GM03348 (cell line): ENCODE data around the gene VPS36.
A peak's percentile ranks its signal among the peaks of the same experiment; 100 is the strongest.
"Not testable (repeated sequence)": the region's sequence is repeated elsewhere in the genome, so short reads cannot be mapped to it uniquely, and the experiment has no call there.

Source experiments
- DNase-seq: peaks from one replicate; pipeline ENCODE4 v3.0.0; 2012; ENCODE audit warnings: low spot score

Gene VPS36

DNA sequence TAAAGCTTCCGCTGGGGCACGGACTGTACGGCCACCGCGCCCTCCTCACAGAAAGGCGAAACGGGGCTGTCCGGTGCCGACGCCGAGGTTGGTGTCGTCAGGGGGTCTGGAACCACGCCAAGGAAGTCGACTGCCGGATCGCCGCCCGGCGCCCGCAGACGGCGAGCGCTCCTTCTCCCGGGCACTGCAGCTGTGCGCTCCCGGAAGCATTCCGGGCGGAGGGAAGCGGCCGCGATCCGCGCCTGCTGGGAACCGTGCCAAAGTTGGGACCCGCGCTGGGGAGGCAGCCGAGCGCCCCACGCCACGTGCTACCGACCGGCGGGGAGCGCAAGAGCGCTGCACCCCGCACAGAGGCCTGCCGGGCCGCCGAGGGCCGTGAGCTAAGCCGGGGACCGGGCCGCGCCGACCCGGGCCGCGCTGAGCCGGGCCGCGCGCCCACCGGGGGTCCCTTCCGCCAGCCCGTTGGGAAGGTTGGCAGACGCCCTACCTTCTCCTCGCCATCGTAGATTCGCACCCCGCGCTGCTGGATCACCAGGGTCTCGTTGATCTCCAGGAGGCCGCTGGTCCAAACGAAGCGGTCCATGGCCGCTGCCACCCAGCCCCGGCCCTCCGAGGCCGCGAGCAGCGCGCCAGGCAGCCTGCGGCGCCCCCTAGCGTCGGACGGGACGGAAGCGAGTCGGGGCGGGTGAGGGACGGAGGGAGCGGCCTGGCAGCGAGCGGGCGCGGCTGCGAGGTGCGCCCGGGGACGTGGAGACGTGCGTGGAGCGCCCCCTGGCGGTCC is at the start of gene VPS36:
Gene VPS36 (minus strand): TSS at position 623 of the 781 bp plus-strand sequence. CDS start 40 bp downstream, at position 583.
- DNase-seq, result peak; percentile 96

DNA sequence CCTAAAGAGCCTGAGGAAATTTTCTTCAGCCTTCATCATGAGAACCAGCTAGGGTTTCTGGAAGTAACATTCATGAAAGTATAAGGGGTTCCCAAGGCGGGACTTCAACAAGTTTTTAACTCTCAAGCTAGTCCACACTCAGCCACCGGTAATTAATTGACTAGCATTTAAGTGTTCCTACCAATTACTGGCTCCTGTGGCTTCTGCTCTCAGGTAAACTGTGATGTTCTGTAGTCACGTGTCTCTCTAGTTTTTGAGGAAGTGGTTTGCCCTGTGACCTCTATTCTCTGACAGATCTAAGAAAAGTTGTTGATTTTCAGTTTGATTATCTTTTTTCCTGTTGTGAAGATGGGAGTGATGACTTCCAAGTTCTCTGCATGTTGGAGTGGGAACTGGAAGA is 47.5 kb upstream of the VPS36 start:
- DNase-seq, result not testable (repeated sequence)

- not testable (repeated sequence) for DNase-seq
Measured at GRCh38 chr13:52494241-52494640, 43.8 kb upstream of the VPS36 start.

DNA sequence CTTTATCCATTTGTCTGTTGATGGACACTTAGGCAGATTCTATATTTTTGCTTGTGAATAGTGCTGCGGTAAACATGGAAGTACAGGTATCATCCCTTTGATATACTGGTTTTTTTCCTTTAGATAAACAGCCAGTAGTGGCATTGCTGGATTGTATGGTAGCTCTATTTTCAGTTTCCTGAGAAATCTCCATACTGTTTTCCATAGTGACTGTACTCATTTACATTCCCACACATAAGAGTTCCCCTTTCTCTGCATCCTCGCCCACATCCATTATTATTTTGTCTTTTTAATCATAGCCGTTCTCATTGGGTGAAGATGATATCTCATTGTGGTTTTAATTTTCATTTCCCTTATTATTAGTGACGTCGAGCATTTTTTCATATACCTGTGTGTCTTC is 40.6 kb upstream of the VPS36 start:
- DNase-seq, result not testable (repeated sequence)

GRCh38 chr13:52488763-52489162 is 38.3 kb upstream of the VPS36 start:
- not testable (repeated sequence) for DNase-seq

DNA sequence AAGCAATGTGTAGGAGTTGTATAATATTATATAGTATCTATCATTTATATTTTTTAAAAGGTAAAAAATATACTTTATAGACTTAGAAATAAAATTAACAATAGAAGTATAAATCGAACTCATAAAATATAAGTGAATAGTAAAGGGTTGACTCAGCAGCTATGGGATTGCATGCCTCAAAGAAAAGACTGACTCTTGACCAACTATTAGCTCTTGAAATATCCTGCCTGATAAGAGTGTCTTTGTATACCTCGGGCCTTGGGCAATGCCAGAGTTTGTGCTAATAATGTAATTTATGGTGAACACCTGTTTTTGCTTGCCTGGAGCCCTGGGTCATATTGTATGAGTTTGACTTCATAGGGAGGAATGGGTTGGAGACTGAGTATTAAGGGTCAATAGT is 36.6 kb upstream of the VPS36 start:
- DNase-seq, result not testable (repeated sequence)

DNA sequence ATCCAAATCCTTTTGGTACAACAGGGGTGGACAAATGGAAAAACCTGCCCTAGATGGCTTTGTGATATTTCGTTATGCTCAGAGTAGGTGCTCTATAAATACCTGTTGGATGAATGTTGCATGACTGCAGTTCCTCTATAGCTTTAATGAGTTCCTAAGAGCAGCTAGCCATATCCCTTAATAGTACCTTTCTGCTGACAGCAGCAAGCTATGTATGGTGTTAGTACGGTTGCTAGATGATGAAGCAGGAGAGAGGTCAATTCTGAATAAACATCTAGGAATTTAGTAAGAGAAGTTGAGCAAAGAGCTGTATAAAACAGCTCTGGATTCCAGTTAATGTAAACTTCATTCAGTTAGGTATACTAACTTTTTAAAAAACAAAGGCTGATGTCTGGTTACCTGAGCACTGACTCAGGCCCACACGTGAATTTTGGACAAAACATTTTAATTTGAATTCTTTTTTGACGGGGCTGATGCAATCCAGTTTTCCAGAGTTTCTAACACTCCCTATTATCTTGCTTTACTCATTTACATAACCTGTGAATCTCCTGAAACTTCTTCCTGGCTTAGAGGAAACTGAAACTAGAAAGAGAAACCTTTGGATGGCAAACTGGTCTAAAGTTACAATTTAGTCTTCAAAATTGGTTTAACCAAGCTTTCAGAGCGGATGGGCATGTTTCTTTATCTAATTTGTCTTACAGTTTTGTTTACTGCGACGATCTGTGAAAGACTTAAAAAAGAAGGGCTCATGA is 30.4 kb upstream of the VPS36 start:
- not testable (repeated sequence) for DNase-seq

DNA sequence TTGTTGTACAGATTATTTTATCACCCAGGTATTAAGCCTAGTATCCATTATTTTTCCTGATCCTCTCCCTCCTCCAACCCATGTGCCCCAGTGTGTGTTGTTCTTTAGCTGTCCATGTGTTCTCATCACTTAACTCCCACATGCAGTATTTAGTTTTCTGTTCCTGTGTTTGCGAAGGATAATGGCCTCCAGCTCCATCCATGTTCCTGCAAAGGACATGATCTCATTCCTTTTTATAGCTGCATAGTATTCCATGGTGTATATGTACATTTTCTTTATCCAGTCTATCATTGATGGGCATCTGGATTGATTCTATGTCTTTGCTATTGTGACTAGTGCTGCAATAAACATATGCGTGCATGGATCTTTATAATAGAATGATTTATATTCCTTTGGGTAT is 18.1 kb upstream of the VPS36 start:
- DNase-seq, result not testable (repeated sequence)

- no peak for DNase-seq
Measured at GRCh38 chr13:52463526-52463925, 13.1 kb upstream of the VPS36 start.

- no peak for DNase-seq
Measured at GRCh38 chr13:52461265-52461664, 10.8 kb upstream of the VPS36 start.

- DNase-seq, result peak; percentile 20
Measured at GRCh38 chr13:52459668-52460067, 9.2 kb upstream of the VPS36 start.

GRCh38 chr13:52455677-52456041 is 5.2 kb upstream of the VPS36 start:
- peak; percentile 88 for DNase-seq

GRCh38 chr13:52454820-52455676 is 4.6 kb upstream of the VPS36 start, which contains the start of gene CKAP2:
Gene CKAP2 (plus strand): TSS chr13:52455478. CDS start chr13:52455557, 79 bp downstream.
- peak; percentile 96 for DNase-seq

GRCh38 chr13:52454459-52454819 is 4.0 kb upstream of the VPS36 start:
- no peak for DNase-seq

DNA sequence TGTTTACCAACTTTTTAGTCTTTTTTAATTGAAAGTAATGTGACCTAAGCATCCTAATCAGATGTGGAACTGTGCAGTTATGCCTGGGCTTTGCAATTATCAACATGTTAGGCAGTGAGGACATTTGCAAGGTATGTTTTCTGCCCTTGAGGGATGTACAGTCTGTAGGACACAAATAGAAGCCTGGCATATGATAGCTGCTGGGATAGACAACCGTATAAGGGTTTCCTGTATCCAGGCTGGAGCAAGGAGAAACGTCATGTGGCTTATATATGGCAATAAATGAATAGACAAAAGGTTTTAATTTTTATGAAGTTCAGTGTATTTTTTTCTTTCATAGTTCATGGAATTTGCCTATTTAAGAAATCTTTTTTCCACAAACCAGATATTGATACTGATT is 2.0 kb upstream of the VPS36 start:
- DNase-seq, result no peak

DNA sequence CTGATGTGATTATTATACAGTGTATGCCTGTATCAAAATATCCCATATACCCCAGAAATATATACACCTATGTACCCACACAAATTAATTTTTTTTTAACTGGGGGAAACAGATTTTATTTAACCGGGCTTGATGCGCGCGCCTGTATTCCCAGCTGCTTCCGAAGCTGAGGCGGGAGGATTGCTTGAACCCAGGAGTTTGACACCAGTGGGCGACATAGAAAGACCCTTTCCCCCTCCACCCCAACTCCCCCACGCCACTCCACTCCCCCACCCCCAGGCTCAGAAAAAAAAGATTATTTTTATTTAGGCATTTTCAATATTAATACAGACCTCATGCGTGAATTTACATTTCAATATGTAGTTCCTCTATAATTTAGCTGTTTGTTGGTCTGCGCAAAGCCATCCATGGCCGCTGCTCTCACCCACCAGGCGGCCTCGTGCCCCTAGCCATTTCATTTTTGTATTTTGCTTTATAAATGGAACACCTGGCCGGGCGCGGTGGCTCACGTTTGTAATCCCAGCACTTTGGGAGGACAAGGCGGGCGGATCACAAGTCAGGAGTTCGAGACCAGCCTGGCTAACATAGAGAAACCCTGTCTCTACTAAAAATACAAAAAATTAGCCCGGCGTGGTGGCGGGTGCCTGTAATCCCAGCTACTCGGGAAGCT is 836 bp upstream of the VPS36 start:
- DNase-seq, result no peak

DNA sequence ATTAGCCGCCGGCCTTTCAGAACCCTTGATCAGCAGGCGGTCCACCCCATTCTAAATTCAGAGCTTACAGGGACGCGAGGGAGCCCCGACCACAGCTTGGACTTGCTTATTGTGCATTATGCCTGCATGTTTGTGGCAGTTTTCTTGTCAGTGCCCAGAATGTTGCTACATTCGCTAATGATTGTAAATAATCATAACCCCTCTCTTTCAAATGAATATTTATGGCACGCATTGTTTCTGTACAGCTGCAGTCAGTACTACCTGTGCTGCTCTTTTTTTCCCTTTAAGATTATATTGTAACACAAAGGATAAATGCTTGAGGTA is 321 bp upstream of the VPS36 start:
- DNase-seq, result no peak

DNA sequence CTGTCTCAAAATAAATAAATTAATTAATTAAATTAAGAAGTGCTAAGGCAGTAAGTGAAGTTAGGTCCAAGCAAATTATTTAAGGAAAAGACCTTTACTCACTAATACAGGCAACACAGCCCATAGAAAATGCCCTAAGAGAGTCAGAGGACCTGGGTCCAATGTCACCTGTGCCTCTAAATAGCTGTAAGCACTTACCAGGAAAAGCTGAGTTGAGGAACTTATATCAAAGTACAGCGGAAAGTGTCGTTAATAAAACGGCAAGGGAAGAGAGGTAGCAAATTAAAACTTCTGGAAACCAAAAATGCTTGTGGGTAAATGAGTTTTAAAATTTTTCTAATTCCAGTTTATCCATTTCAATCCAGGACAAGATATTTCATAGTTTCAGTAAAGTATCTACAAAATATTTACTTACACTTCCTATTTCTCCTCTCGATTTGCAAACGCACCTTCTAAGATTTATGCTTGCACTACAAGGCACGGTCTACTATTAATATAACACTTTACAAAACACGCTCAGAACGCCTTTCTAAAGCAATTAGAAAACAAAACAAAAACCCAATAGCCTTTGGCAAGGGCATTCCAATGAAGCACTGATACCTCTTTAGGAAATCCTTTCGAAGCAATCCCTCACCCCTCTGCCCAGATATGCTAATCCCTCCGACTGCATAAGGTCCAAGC is 963 bp downstream of the VPS36 start:
- no peak for DNase-seq

- no peak for DNase-seq
Measured at GRCh38 chr13:52447815-52448552, 2.5 kb downstream of the VPS36 start.

DNA sequence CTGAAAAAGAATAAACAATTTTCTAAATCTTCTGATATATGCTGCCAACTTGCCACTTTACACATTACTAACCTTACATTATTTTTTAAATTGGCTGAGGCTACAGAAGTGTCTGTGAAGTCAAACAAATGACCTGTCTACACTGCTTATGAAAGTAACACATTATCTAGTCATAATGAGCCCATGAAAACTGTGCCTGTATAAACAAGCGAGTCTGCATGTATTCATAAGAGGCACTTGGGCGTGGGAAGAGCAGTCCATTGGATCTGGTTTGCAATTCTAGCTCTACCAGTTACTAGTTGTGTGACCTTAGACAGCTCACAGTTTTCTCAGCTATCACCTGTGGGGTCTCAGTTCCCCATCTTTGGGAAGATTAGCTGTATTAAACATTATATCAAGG is 3.1 kb downstream of the VPS36 start:
- no peak for DNase-seq

GRCh38 chr13:52446265-52446664 is 4.2 kb downstream of the VPS36 start:
- DNase-seq, result no peak
